ENCODE data around the gene BPI.

BPI gene

DNA sequence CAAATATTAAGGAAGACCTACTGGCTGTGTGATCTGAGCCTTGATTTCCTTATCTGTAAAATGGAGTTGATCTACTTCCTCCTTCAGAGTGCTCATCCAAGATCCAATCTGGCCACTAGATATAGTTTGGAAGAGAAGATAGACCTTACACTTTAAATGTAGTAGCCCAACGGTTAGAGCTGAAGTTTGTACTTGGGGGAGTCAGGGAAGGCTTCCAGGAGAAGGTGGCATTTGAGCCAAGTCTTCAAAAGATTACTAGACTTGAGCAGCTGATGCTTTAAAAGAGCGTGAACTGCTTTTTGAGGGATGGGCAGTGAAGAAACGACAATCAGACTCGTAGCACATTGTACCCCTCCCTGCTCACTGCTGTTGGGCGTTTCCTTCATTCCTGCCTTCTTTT lies 45.9 kb downstream of the BPI start:
- H3K4me3 ChIP-seq (ENCODE audit: low read depth, low read length), result no peak overlapping the region
- no peak for TF ChIP-seq CTCF (IDR thresholded peaks at IDR 0.05; ENCODE audit: low read depth, low read length)

GRCh38 chr20:38350879-38351775 lies 47.2 kb downstream of the BPI start:
- TF ChIP-seq CTCF (IDR thresholded peaks at IDR 0.05; ENCODE audit: low read depth, low read length), result no peak
- no peak overlapping the region for H3K4me3 ChIP-seq (ENCODE audit: low read depth, low read length)

- TF ChIP-seq CTCF (IDR thresholded peaks at IDR 0.05; ENCODE audit: low read depth, low read length), result no peak
- H3K4me3 ChIP-seq (ENCODE audit: low read depth, low read length), result no peak overlapping the region
Measured at GRCh38 chr20:38353316-38353715, 49.4 kb downstream of the BPI start.

DNA sequence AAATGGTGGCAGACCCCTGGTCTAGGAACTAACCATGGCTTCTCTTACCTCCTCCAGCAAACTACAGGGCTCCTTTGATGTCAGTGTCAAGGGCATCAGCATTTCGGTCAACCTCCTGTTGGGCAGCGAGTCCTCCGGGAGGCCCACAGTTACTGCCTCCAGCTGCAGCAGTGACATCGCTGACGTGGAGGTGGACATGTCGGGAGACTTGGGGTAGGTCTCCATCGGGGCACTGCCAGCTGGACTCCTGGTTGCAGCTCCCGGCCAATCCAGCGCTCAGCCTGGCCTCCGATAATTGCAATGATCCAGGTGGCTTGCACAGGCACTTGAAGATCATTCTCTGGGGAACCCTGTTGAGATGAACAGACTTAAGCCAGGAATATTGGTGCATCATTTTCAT lies 50.3 kb downstream of the BPI start:
- TF ChIP-seq CTCF (IDR thresholded peaks at IDR 0.05; ENCODE audit: low read depth, low read length), result no peak
- H3K4me3 ChIP-seq (ENCODE audit: low read depth, low read length), result no peak overlapping the region

- TF ChIP-seq CTCF (IDR thresholded peaks at IDR 0.05; ENCODE audit: low read depth, low read length), result no peak
- H3K4me3 ChIP-seq (ENCODE audit: low read depth, low read length), result no peak overlapping the region
Measured at GRCh38 chr20:38355161-38356012, 51.4 kb downstream of the BPI start.

- TF ChIP-seq CTCF (IDR thresholded peaks at IDR 0.05; ENCODE audit: low read depth, low read length), result no peak
- no peak overlapping the region for H3K4me3 ChIP-seq (ENCODE audit: low read depth, low read length)
Measured at GRCh38 chr20:38357653-38358207, 53.8 kb downstream of the BPI start.

All from WI38 (cell line).